Measurements from ENCODE around the gene RIN3.

Gene RIN3

DNA sequence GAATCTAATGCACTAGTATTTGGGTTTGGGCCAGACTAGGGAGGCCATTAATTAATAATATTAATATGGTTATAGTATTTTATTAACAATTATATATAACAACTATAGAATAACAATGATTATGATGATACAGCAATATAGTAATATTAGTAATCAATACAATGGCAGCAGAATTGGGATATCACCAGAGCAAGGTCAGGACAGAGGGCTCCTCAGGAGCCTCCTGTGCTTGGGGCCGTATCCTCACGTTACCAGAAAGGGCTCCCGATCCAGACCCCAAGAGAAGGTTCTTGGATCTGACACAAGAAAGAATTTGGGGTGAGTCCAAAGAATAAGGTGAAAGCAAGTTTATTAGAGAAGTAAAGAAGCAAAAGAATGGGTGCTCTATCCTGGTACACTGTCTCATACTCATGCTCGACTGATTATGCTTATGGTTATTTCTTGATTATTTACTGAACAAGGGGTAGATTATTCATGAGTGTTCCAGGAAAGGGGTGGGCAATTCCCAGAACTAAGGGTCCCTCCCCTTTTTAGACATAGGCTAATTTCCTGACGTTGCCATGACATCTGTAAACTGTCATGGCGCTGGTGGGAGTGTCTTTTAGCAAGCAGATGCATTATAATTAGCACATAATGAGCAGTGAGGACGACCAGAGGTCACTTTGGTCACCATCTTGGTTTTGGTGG is 61.6 kb downstream of the RIN3 start:
- no peak for DNase-seq (ENCODE audit: extremely low read depth in 1 of 2, low read depth in 1 of 2)

DNA sequence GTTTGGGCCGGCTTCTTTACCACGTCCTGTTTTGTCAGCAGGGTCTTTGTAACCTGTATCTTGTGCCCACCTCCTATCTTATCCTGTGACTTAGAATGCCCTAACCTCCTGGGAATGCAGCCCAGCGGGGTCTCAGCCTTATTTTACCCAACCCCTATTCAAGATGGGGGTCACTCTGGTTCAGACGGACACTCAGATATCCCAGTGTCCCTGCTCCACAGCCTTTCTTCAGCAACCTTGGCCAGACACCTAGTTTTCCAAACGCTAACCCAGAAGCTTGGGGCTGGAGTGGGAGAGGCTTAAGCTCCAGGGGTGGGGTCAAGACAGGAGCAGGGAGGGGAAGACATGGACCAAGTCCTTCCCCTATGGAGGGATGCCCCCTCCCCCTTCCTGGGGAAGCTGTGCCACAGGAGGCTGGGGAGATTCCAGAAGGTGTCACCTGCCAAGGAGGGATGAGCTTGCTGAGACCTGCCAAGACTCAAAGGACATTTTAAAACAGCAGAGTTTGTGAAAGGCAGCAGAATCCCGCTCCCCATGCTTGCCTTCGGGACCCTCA is 62.2 kb downstream of the RIN3 start:
- no peak for DNase-seq (ENCODE audit: extremely low read depth in 1 of 2, low read depth in 1 of 2)

DNA sequence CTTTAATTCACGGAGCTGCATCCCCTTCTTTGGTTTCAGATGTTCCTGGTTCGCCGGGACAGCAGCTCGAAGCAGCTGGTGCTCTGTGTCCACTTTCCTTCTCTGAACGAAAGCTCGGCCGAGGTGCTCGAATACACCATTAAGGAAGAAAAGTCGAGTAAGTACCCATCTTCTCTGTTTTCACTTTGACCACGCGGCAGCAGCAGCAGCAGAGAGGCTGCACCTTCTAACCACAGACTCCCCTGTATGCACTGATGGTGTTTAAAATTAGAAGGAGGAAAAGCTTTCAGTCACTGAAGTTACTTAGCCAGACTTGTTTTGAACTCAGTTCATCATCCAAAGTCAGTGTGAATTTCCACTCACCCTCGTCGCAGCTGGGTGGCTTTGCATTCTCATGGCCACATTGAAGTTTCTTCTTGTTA is 63.8 kb downstream of the RIN3 start:
- no peak for DNase-seq (ENCODE audit: extremely low read depth in 1 of 2, low read depth in 1 of 2)

DNA sequence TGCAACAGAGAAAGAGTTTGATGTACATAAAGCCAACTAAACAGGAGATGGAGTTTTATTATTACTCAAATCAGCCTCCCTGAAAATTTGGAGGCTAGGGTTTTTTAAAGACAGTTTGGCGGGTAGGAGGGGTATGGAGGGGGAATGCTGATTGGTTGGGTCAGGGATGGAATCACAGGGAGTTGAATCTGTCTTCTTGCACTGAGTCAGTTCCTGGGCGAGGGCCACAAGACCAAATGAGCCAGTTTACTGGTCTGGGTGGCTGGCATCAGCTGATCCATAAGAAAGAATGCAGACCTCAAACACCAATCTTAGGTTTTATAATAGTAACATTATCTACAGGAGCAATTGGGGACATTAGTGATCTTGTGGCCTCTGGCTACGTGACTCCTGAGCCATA is 64.9 kb downstream of the RIN3 start:
- no peak for DNase-seq (ENCODE audit: extremely low read depth in 1 of 2, low read depth in 1 of 2)

DNA sequence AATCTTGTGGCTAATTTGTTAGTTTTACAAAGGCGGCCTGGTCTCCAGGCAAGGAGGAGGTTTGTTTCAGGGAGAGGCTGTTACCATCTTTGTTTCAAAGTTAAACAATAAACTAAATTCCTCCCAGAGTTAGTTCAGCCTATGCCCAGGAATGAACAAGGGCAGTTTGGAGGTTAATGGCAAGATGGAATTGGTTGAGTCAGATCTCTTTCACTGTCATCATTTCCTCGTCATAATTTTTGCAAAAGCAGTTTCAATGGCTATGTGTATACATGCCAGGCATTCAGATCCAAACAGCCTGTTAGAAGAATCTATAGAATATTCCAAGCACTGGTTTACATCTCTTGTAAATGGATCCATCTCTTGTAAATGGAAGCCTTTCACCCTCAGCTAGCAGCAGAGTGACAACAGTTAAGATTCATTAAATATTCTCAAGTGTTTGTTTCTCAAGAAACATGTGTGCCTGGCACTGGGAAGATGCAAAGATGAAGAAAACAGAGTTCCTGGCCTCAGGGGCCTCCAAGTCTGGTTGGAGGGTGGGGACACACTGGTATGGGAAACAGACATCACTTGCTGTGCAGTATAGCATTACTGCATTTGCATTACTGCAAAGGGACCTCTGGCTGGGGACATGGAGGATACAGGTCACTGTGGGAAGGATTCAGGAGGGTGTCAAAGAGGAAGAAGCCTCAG is 65.8 kb downstream of the RIN3 start:
- DNase-seq (ENCODE audit: extremely low read depth in 1 of 2, low read depth in 1 of 2), result no peak

DNA sequence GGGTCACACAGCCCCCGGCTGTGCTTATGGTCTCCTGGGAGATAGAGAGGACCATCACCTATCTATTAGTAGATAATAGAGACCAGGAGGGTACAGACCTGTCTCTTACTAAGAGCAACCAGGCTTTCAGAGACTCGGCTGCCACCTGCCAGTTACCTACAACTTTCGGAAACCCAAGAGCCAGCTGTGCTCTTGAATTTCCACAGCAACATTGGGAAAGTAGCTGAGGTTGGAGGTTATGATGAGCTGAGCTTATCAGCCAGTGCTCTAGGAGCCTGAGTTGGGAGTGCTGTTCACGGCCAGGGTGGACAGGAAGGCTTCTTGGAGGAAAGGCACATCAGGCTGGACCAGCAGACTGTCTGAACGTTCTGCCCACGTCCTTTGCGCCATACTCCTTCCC is 67.6 kb downstream of the RIN3 start:
- DNase-seq (ENCODE audit: extremely low read depth in 1 of 2, low read depth in 1 of 2), result no peak

DNA sequence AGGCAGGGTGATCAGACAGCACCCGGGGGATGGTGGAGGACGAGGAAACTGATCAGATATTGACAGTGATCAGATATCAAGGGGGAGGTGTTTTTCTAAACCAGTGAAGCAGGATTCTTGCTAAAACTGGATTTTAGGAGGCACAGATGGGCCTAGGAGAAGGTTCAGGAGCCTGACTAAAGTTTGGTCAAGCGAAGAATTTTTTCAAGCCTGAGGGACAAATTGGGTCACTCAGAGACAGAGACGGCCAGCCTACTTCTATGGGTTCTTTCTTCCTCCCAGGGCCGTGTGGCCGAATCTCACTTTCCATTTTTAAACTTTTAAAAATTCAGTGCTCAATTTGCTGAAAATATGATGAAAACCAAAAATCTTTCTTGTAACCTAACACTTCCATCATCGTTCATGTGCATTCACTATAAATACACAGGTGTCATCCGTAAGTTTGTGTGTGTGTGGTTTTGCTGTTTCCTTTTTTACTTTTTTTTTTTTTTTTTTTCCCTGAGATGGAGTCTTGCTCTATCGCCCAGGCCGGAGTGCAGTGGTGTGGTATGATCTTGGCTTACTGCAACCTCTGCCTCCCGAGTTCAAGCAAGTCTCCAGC is 68.5 kb downstream of the RIN3 start:
- no peak for DNase-seq (ENCODE audit: extremely low read depth in 1 of 2, low read depth in 1 of 2)

DNA sequence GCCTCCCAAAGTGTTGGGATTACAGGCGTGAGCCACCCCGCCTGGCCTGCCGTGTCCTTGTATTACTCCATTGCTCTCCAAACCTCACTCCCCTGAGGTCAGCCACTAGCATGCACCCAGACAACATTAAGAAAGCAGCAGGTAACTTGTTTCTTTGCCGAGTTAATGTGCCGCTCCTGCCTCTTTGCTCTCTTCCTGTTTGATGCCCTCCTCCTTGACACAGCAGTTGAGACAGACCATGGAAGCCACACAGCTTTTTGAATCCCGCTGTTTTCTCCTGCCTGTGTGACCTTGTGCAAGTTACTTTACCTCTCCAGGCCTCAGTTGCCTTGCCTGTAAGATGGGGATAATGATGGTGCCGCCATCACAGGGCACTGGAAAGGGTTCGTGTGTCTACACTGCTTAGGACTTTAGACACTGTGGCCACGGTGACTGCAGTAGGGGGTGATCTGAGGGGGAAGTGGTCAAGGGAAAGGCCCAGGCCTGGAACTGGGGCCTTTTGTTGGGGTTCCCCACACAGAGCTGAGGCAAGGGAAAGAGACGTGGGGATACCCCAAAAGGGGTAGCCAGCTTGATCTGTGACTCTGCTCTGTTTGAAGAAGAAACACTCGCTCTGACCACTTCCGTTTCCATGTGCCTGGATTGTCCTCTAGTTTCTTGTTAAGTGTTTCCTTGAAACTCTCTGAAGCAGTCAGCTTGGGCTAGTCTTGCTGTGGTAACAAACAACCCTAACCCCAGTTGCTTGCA is 69.3 kb downstream of the RIN3 start:
- DNase-seq (ENCODE audit: extremely low read depth in 1 of 2, low read depth in 1 of 2), result no peak

DNA sequence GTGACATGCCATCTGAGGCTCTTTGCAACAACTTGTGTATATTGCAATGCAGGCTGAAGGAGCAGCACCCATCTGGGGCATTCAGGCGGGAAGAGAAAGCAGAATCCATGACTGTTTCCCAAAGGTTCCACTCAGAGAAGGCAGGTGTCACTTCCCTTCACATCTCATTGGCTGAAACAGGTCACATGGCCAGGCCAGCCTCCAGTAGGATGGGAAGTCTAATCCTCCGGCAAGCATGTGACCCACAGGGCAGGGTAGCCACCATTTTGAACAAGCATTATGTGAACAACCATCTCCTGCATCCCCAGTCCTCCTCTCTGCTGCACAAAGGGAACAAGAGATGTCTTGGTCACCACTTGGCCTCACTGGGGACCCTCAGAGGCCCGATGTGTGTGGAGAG is 70.6 kb downstream of the RIN3 start:
- no peak for DNase-seq (ENCODE audit: extremely low read depth in 1 of 2, low read depth in 1 of 2)

DNA sequence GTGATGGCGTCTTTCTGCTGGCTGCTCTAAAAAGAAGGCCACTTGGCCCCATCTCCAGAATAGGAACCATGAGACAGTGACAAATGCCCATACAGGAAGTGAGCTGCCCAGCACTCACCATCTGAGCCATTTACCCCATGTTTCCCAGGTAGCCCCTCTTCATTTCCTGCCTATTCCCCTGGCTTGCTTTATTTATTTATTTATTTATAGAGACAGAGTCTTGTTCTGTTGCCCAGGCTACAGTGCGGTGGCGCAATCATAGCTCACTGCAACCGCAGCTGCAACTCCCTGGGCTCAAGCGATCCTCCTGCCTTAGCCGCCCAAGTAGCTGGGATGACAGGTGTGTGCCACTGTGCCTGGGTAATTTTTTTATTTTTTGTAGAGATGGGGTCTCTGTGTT is 71.2 kb downstream of the RIN3 start:
- DNase-seq (ENCODE audit: extremely low read depth in 1 of 2, low read depth in 1 of 2), result no peak

DNA sequence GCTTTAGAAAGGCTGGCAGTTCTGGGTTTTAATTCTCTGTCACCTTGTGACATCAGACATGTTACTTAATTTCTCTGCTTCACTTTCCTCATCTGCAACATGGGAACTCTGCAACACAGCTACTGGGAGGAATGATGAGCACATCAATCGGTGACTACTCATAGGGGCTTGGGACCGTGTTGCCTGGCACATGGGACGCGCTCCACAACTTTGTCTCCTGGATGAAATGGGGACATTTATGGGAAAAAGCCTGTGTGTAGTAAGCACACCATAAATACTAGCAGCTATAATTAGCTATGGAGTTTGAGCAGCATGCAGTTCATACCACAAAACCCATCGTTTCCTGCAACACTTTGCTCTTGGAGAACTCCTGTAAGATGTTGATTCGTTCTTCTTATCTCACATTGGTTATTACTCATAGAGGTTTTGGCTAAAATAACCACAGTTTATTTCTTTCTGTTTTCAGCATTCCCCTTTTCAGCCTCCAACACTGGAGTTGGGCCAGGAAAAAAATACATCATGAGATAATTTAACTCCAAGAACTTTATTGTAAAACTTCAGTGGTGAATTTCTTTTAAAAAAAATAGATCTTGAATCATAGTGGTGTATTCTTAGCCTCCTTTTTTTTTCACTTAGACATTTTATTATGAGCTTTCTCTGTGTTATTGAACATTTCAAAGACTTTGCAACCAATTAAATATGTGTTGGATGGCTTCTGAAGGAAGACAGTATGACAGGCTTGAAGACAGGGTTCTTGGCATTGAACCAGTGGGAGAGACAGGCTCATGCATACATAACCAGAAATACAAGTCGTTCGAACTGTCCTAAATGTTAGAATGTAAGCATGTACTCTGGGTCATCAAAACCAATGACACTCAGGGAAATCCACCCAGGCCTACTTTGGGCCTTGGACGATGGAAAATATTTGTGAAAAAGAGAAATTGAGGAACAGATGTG is 72.7 kb downstream of the RIN3 start:
- DNase-seq (ENCODE audit: extremely low read depth in 1 of 2, low read depth in 1 of 2), result no peak

DNA sequence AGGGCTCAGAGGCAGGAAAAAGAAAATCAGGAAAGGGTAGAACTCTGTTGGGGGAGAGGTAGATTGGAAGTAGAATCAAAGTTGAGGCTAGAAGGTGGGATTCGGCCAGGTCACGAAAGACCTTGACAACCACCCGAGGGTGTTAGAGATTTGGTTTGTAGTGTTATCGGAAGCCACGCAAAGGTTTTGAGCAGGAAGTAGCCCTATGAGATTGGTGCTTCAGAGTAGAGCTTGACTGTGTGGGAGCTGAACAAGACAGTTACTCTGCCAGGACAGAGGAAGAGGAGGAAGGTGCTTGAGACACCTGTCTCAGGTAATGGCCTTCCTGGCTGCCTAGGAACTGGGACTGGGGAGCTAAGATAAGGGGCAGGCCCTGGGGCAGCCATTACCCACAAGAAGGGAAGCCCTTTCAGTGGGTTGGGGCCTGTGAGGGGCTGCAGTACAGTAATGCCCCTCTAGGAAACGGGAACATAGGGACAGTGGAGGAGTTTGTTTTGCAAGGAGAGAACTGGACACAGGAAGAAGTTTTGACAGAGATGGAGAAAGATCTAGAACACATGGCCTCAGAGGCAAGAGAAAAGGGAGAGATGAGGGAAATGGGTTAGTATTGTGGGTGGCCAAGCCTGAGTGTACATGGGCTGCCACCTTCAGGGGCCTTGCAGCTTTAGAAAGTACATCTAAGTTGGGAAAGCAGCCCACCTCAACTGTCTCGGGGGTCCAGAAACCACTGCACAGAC is 73.5 kb downstream of the RIN3 start:
- no peak for DNase-seq (ENCODE audit: extremely low read depth in 1 of 2, low read depth in 1 of 2)

DNA sequence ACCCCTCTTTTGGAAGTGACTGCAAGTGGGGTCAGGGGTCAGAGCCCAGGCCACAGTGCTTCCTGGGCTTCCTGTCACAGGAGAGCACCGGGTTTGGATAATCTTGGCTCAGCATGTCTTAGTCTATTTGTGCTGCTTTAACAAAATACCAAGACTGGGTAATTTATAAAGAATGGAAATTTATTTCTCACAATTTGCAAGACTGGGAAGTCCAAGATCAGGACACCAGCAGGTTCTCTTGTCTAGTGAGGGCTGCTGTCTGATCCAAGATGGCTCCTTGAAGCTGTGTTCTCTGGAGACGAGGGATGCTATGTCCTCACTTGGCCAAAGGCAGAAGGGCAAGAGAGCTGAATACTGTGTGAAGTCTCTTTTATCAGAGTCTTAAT is 74.1 kb downstream of the RIN3 start:
- no peak for DNase-seq (ENCODE audit: extremely low read depth in 1 of 2, low read depth in 1 of 2)

DNA sequence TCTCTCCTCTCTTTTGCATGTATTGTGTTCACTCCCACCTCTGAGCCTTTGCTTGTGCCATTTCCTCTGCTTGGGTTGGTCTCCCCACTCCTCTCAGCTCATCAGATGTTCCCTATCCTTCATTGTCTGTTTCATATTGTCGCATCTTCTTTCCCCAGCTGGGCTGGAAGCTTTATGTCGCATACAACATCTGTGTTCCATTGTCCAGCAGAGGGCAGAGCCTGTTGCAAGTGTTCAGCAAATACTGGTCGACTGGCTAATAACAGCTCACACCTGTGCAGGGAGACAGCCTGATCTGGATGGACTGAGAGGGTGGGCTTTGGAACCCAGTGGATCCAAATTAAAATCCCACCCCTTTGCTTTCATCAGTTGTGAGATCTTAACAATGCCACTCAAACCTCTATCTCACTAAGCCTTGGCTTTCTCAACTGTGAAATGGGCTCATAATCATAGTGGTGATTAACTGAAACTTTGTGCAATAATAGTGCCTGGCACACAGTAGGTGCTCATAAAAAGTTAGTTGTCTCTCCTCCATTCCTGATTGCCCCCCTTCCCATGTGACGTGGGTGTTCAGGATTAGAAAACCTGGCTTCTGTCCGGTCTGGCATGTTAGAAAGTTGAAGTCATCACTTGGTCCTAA is 75.8 kb downstream of the RIN3 start:
- DNase-seq (ENCODE audit: extremely low read depth in 1 of 2, low read depth in 1 of 2), result no peak

DNA sequence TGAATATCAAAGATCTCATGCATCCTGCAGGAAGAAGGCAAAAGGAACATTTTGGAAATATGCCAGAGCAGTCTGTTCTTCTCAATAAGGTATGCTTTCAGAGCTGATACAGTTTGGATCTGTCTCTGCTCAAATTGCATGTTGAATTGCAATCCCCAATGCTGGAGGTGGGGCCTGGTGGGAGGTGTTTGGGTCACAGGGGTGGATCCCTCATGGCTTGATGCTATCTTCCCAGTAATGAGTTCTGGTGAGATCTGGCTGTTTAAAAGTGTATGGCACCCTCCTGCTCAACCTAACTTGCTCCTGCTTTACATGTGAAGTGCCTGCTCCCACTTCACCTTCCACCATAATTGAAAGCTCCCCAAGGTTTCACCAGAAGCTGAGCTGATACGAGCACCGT is 76.6 kb downstream of the RIN3 start:
- DNase-seq (ENCODE audit: extremely low read depth in 1 of 2, low read depth in 1 of 2), result no peak

DNA sequence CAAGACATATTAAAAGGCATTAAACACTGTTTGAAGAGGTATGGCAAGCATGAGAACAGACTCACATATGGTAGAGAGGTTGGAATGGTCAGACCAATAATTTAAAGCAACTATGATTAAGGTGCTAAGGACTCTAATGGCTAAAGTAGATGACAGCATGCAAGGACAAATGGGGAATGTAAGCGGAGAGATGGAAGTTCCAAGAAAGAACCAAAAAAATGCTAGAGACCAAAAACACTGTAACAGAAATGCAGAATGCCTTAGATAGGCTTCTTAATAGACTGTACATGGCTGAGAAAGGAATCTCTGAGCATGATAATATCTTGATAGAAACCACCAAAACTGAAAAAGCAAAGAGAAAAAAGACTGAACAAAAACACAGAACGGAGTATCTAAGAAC is 77.4 kb downstream of the RIN3 start:
- no peak for DNase-seq (ENCODE audit: extremely low read depth in 1 of 2, low read depth in 1 of 2)

DNA sequence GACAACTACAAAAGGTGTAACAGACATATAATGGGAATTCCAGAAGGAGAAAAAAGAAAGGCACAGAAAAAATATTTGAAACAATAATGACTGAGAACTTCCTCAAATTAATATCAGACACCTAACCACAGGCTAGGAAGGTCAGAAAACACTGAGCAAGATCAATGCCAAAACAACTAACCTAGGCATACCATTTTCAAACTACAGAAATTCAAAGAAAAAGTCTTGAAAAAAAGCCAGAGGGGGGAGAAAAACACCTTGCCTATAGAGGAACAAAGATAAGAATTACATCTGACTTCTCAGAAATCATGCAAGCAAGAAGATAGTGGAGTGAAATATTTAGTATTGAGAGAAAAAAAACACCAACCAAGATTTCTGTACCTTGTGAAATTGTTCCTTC is 77.8 kb downstream of the RIN3 start:
- DNase-seq (ENCODE audit: extremely low read depth in 1 of 2, low read depth in 1 of 2), result no peak

DNA sequence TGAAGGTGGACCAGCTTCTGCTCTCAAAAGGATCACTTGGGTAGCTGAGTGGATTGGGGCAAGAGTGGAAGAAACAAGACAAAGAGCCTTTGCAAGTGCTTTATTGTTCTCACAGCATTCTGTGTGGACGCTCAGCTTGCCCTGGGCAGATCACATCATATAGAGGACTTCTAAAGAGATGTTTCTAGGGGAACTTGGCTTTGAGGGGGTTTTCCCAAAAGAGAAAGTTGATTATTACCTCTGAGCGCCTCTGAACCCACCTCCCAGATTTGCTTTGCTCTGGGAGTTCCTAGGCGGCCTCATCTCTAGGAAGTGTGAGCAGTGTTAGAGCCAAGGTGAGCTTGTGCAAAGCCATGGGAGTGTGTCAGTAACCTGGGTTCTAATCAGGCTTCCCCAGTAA is 81.7 kb downstream of the RIN3 start:
- no peak for DNase-seq (ENCODE audit: extremely low read depth in 1 of 2, low read depth in 1 of 2)

DNA sequence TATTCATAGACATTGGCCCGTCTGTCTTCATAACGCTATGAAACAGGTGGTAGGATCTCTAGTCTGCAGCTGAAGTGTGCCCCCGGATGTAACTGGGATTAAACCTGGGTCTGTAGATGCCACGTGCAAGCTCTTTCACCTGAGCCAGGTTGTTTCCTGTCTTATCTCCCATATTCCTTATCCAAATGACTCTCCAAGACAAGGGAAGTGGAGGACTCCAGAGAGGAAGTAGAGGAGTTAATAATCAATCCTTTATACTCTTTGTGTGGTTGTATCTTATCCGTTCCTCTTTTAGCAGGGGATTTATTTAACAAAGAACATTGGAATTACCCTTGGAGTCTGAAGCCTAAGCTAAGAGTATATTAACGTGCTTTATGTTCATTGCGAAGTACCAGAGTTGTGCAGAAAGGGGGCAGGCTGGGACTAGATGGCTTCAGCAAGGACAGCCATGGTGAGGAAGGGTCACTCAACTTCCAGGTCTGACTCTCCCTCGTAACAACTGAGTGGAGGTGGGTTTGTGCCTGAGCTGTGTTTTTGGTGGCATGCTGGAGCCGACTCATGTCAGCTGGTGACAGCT is 82.8 kb downstream of the RIN3 start:
- DNase-seq (ENCODE audit: extremely low read depth in 1 of 2, low read depth in 1 of 2), result no peak

Measured in activated CD8-positive, alpha-beta memory T cell treated with anti-CD3 and anti-CD28 coated beads for 1 hour (primary cell).